GM18951 (cell line): Measurements from ENCODE around the gene TEAD3.
"Not testable (repeated sequence)": the region's sequence is repeated elsewhere in the genome, so short reads cannot be mapped to it uniquely, and the experiment has no call there.

Experiments used
- POLR2A ChIP-seq: IDR thresholded peaks from 4 replicates; pipeline ENCODE4 v1.6.1; 2011; ENCODE audit warnings: mild to moderate bottlenecking; ENCODE audit not compliant: insufficient read length, insufficient read depth; ENCODE audit errors: extremely low read depth
- in situ Hi-C: fragments of 300-500 bp; cut with MboI; formaldehyde crosslinking; loops from one replicate; pipeline ENCODE4 v1.12.0; 2022; ENCODE audit warnings: low sequenced_read_pairs, mixed read lengths, inconsistent platforms; ENCODE audit not compliant: unreplicated experiment

TEAD3 gene

GRCh38 chr6:35452183-35453090 lies 44.4 kb downstream of the TEAD3 start, which contains the start of gene FANCE:
FANCE (plus strand) TSS chr6:35452338; CDS start chr6:35452546, 208 bp downstream.
- peak; percentile 67 for TF ChIP-seq POLR2A
- in situ Hi-C loops = no loop called here

- no peak for TF ChIP-seq POLR2A
- in situ Hi-C loops = no loop called here
Measured at GRCh38 chr6:35451354-35452182, 45.3 kb downstream of the TEAD3 start.

- in situ Hi-C loops = no loop called here
- TF ChIP-seq POLR2A = no peak
Measured at GRCh38 chr6:35449287-35449881, 47.5 kb downstream of the TEAD3 start.

GRCh38 chr6:35448191-35448590 lies 48.7 kb downstream of the TEAD3 start:
- in situ Hi-C loops = no loop called here
- no peak for TF ChIP-seq POLR2A

- TF ChIP-seq POLR2A = no peak
- in situ Hi-C loops = no loop called here
Measured at GRCh38 chr6:35445691-35446090, 51.2 kb downstream of the TEAD3 start.

- TF ChIP-seq POLR2A = no peak
- in situ Hi-C loops = no loop called here
Measured at GRCh38 chr6:35443341-35444030, 53.4 kb downstream of the TEAD3 start.

- TF ChIP-seq POLR2A = no peak
- in situ Hi-C loops = no loop called here
Measured at GRCh38 chr6:35442693-35443092, 54.2 kb downstream of the TEAD3 start.

GRCh38 chr6:35441642-35442041 lies 55.2 kb downstream of the TEAD3 start:
- in situ Hi-C loops = no loop called here
- TF ChIP-seq POLR2A = no peak

- no peak for TF ChIP-seq POLR2A
- in situ Hi-C loops = no loop called here
Measured at GRCh38 chr6:35441205-35441604, 55.7 kb downstream of the TEAD3 start.

- TF ChIP-seq POLR2A = no peak
- in situ Hi-C loops = no loop called here
Measured at GRCh38 chr6:35439308-35439707, 57.6 kb downstream of the TEAD3 start.

GRCh38 chr6:35438378-35439065 lies 58.4 kb downstream of the TEAD3 start:
- in situ Hi-C loops = not testable (repeated sequence)

GRCh38 chr6:35436071-35436857 lies 60.6 kb downstream of the TEAD3 start:
- in situ Hi-C loops = no loop called here
- no peak for TF ChIP-seq POLR2A
